Measurements from ENCODE around the gene STAU1. TPM values are rescaled to one million over a fixed set of nuclear protein-coding genes. Genes with fewer than 3 reads are reported as not detected.
A peak's percentile ranks its signal among the peaks of the same experiment; 100 is the strongest.

Gene STAU1
- total and polyA plus RNA-seq, 4 donors = 29.3 to 84.9 (median 56.3) TPM

DNA sequence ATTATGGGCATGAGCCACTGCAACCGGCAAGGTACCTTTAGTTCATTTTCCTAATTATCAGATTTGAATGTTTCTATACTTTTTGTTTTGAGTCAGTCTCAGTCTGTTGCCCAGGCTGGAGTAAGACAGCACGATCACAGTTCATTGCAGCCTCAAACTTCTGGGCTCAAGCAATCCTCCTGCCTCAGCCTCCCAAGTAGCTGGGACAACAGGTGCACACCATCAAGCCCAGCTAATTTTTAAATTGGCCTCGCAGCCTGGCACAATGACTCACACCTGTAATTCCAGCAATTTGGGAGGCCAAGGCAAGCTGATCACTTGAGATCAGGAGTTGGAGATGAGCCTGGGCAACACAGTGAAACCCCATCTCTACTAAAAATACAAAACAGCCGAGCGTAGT lies 24.4 kb downstream of the STAU1 start:
- Histone ChIP-seq H3K4me1 (ENCODE audit: control insufficient read depth in 5 of 5, insufficient read depth in 5 of 5, low read length in 5 of 5) (peaks cover 4 to 18% (median 9%) of the 10 kb centered on the region in 5 donors), H3K9ac (ENCODE audit: insufficient read depth in 1 of 2, low read length in 2 of 2) (no peak overlapping the region), H3K27ac (ENCODE audit: low read depth in 1 of 2, low read length in 1 of 2) (no peak overlapping the region), H3K36me3 (ENCODE audit: control insufficient read depth in 4 of 4, insufficient read depth in 4 of 4, low read length in 4 of 4) (peaks cover 0 to 12% (median 8%) of the 10 kb centered on the region in 4 donors), H3K27me3 (ENCODE audit: control insufficient read depth in 3 of 3, insufficient read depth in 3 of 3, low read length in 2 of 3) (no peaks in the 10 kb centered on the region), H3K9me3 (ENCODE audit: control insufficient read depth in 4 of 4, insufficient read depth in 3 of 4, low read length in 3 of 4) (no peaks in the 10 kb centered on the region), H3K4me3 (no peak overlapping the region)
- 98% methylated on average over 5 of the region's 5 CpGs for WGBS, 2 donors
- TF ChIP-seq, protein P1, sequence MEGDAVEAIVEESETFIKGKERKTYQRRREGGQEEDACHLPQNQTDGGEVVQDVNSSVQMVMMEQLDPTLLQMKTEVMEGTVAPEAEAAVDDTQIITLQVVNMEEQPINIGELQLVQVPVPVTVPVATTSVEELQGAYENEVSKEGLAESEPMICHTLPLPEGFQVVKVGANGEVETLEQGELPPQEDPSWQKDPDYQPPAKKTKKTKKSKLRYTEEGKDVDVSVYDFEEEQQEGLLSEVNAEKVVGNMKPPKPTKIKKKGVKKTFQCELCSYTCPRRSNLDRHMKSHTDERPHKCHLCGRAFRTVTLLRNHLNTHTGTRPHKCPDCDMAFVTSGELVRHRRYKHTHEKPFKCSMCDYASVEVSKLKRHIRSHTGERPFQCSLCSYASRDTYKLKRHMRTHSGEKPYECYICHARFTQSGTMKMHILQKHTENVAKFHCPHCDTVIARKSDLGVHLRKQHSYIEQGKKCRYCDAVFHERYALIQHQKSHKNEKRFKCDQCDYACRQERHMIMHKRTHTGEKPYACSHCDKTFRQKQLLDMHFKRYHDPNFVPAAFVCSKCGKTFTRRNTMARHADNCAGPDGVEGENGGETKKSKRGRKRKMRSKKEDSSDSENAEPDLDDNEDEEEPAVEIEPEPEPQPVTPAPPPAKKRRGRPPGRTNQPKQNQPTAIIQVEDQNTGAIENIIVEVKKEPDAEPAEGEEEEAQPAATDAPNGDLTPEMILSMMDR (IDR thresholded peaks at IDR 0.05; ENCODE audit: control extremely low read depth, extremely low read depth) = no peak
- no peak for DNase-seq
- no peak for ATAC-seq (ENCODE audit: insufficient read depth, low FRiP score)

DNA sequence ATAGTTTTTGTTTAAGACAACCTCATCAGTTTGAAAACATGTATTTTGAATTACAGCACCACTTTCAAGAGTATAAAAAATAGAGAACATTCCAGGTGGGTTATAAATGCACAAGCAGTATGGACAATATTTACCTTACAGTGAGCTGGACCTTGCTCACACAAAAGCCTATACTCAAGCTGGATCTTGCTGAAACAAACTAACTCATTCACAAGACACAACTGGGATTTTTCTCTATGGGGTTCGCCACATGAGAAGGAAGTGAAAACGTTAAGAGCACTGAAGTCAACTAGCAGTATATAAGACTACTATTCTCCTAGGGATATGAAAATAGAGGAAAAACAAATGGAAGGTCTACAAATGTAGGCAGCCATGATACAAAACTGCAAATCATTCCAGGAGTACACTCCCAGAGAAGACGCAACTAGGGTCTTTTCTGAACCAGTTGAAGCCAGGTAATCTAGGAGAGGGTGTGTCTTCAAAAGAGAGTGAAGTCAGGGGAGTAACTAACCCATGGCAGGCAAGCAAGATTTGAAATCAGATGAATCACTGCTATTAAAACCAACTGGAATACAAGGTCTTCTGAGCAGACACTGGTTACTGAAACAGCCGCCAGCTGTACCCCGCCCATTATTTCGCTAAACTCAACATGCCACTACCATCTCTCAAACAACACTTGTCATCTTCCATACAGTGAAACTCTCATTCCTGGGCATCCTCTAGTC lies 26.5 kb downstream of the STAU1 start:
- Histone ChIP-seq H3K27me3 (ENCODE audit: control insufficient read depth in 3 of 3, insufficient read depth in 3 of 3, low read length in 2 of 3) (no peaks in the 10 kb centered on the region), H3K4me3 (no peak overlapping the region), H3K4me1 (ENCODE audit: control insufficient read depth in 5 of 5, insufficient read depth in 5 of 5, low read length in 5 of 5) (peaks cover 0 to 4% (median under 1%) of the 10 kb centered on the region in 5 donors), H3K27ac (ENCODE audit: low read depth in 1 of 2, low read length in 1 of 2) (no peak overlapping the region), H3K36me3 (ENCODE audit: control insufficient read depth in 4 of 4, insufficient read depth in 4 of 4, low read length in 4 of 4) (peaks cover 0 to 14% (median 9%) of the 10 kb centered on the region in 4 donors), H3K9ac (ENCODE audit: insufficient read depth in 1 of 2, low read length in 2 of 2) (no peak overlapping the region), H3K9me3 (ENCODE audit: control insufficient read depth in 4 of 4, insufficient read depth in 3 of 4, low read length in 3 of 4) (no peaks in the 10 kb centered on the region)
- WGBS, 2 donors = 82 to 83% methylated on average over 6 of the region's 6 CpGs
- TF ChIP-seq, protein P1 (IDR thresholded peaks at IDR 0.05; ENCODE audit: control extremely low read depth, extremely low read depth) = no peak
- no peak for ATAC-seq (ENCODE audit: insufficient read depth, low FRiP score)
- DNase-seq = peak in 1 of 3 donors; percentile 21

GRCh38 chr20:49160057-49160929 lies 27.8 kb downstream of the STAU1 start:
- peaks cover 0 to 9% (median 7%) of the 10 kb centered on the region in 4 donors for H3K36me3 ChIP-seq (ENCODE audit: control insufficient read depth in 4 of 4, insufficient read depth in 4 of 4, low read length in 4 of 4)
- WGBS, 2 donors = 88 to 96% methylated on average over 9 of the region's 9 CpGs
- DNase-seq = no peak
- H3K4me3 ChIP-seq = no peak overlapping the region
- H3K27me3 ChIP-seq (ENCODE audit: control insufficient read depth in 3 of 3, insufficient read depth in 3 of 3, low read length in 2 of 3) = no peaks in the 10 kb centered on the region
- peaks cover 0 to 4% (median 0%) of the 10 kb centered on the region in 5 donors for H3K4me1 ChIP-seq (ENCODE audit: control insufficient read depth in 5 of 5, insufficient read depth in 5 of 5, low read length in 5 of 5)
- no peaks in the 10 kb centered on the region for H3K9me3 ChIP-seq (ENCODE audit: control insufficient read depth in 4 of 4, insufficient read depth in 3 of 4, low read length in 3 of 4)
- no peak for ATAC-seq (ENCODE audit: insufficient read depth, low FRiP score)
- TF ChIP-seq, protein P1 (IDR thresholded peaks at IDR 0.05; ENCODE audit: control extremely low read depth, extremely low read depth) = no peak
- no peak overlapping the region for H3K9ac ChIP-seq (ENCODE audit: insufficient read depth in 1 of 2, low read length in 2 of 2)
- no peak overlapping the region for H3K27ac ChIP-seq (ENCODE audit: low read depth in 1 of 2, low read length in 1 of 2)

All from lung (tissue), 12 donors.